HG03575 (cell line): Measurements from ENCODE around the gene FSCN2.

Experiments
- ATAC-seq: cut with Tn5 transposase; IDR thresholded peaks from one replicate; pipeline ENCODE4 v1.9.1; 2021; ENCODE audit not compliant: unreplicated experiment, insufficient number of reproducible peaks, low FRiP score; ENCODE audit errors: extremely low read depth

Gene FSCN2

GRCh38 chr17:81510785-81511553 is 17.2 kb upstream of the FSCN2 start:
- no peak for ATAC-seq

- ATAC-seq, result no peak
Observed at GRCh38 chr17:81511554-81511803, 16.7 kb upstream of the FSCN2 start.

DNA sequence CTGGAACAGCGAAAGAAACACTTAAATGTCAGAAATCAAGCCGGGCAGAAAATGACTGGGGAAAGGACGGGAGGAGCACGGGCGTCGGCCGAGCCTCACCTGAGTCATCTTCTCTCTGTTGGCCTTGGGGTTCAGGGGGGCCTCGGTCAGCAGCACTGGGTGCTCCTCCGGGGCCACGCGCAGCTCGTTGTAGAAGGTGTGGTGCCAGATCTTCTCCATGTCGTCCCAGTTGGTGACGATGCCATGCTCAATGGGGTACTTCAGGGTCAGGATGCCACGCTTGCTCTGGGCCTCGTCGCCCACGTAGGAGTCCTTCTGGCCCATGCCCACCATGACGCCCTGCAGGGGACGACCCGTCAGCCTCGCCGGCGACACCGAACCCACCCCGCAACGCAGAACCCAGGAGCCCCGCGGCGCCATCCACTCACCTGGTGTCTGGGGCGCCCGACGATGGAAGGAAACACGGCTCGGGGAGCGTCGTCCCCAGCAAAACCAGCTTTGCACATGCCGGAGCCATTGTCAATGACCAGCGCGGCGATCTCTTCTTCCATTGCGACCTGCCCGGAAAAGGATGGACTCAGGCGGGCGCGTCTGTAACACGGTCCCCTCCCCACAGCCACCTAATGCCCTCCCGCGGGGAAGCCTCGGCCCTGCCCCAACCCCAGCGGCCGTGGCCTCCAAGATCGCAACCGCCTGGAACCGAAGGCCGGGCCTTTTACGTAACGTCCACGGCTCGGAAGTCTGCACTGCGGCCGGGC is 16.2 kb upstream of the FSCN2 start:
- ATAC-seq, result no peak

GRCh38 chr17:81512562-81513371 is 15.4 kb upstream of the FSCN2 start, which contains the start of gene ACTG1:
ACTG1 (minus strand) TSS chr17:81512799; CDS start chr17:81512354, 445 bp downstream.
- ATAC-seq, result no peak

- no peak for ATAC-seq
Observed at GRCh38 chr17:81513372-81513752, 14.8 kb upstream of the FSCN2 start.

DNA sequence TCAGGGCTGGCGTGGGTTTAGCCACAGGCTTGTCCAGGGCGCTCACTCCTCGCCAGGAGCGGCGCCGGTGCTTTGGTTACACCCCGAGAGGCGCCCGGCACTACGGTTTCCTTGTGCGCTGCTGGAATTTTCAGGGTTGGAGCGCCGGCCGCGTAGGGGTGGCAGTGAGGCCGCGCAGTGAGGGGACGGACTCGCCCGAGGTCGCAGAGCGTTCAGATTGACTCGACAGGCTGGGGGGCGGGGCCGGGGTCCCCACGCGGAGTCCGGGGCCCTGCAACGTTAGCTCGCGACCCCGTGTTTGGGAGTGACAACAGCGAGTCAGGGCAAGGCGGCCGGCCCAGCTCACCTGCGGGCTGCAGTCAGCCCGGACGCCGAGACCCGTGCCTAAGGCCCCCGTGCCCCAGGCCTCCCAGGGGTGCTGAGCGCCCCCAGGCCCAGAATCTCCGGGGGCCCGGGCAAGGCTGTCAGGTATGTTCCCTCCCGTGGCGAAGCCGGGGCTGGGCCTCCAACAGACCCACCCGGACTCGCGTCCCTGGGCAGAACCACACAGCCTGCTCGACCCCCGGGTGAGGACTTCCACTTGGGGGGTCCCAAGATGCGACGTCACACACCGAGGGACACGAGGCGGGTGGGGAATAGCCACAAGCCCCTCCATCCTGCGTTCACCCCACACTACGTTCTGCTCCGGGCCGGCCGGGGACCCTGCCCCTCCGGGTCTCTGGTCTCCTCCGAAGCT is 14.3 kb upstream of the FSCN2 start:
- no peak for ATAC-seq

DNA sequence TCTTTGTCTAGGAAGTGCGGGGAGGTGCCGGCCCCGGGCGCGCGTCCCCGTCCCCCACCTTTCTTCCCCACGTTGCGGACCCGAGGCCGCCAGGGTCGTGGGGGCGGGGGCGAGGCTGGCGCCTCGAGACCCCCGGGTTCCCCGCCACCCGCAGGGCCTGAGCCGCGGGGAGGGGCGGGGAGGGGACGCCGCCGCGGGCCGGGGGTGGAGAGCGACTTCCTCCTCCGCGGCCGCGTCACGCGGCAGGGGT is 13.8 kb upstream of the FSCN2 start:
- ATAC-seq, result no peak

- ATAC-seq, result no peak
Observed at GRCh38 chr17:81514739-81515529, 13.2 kb upstream of the FSCN2 start.

DNA sequence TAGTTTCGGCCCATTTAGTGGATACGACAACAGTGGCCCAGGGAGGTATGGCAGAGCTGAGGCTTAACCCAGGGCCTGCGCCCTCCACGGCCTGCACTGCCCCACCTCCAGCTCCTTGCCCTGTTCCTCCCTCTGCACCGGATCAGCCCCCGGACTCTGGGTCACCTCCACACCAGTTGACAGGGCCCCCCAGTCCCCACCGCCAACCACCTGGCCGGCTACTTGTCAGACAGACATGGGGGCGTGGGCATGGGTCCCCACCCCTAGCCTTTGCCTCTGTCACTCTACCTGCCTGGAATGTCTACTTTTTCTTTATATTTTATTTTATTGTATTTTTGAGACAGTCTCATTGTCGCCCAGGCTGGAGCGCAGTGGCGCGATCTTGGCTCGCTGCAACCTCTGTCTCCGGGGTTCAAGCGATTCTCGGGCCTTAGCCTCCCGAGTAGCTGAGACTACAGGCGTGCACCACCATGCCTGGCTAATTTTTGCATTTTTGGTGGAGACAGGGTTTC is 12.6 kb upstream of the FSCN2 start:
- no peak for ATAC-seq

DNA sequence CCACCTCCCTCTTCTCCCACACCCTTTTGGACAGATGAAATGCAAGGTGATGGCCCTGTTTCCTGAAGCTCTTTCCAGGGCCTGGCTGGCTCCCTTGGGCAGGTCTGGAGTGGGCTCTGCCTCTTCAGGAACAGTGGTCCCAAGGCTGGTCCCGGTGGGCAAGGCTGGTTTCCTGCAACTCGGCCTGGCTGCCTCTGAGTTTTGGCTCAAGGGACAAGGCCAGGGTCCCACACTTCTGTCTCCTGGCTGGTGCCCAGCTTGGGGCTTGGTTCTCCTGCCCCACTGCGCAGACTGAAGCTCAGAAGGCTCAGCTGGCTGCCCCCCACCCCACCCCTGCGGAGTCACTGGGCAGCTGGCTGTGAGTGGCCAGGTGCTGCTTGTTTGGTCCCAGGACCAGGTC is 11.7 kb upstream of the FSCN2 start:
- no peak for ATAC-seq

DNA sequence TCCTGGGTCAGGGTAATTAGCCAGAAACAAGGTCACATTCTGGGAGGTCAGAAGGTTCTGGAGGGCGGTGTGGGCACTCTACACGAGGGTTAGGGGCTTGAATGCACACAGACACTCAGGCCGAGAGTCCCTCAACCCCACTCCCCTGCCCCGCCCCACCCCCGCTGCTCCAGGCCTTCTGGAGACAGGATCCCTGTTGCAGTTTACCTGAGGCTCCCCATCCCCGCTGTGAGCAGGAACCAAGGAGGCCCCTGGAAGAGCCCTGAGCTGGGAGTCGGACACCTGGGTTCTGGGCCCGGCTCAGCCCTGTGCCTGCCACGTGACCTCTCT is 11.2 kb upstream of the FSCN2 start:
- no peak for ATAC-seq

DNA sequence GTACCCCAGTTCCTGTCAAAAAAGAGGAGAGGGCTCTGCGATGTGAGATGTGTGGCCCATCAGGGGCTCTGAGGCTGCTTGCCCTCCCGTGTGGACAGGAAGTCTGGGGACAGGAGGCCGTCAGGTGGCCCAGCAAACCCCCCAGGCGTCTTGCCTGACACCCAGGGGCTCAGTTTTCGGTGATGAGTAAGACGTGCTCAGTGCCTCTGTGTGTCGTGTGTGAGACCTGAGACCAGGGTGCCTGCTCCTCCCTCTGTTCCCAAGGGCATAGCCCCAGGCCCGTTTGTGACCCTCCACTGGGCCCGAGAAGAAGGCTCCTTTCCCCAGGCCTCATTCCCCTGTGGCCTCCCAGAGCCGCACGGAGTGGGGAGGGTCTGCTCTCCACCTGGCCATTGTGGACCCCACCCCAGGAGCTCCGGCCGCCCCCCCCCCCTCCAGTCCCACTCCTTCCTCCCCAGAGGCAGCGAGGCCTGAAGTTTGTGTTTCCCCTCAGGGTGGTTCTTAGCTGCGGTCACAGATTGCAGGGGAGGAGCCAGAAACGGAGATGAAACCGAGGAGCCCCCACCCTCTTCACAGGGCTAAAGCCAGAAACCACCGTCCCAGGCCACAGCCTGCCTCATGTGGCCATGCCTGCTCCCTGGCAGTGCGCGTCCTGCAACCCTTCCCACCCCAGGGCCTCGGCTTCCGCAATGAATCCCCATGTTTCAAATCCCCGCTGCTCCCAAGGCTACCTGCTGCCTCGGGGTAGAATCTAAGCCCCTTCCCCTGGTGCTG is 10.7 kb upstream of the FSCN2 start:
- ATAC-seq, result no peak

DNA sequence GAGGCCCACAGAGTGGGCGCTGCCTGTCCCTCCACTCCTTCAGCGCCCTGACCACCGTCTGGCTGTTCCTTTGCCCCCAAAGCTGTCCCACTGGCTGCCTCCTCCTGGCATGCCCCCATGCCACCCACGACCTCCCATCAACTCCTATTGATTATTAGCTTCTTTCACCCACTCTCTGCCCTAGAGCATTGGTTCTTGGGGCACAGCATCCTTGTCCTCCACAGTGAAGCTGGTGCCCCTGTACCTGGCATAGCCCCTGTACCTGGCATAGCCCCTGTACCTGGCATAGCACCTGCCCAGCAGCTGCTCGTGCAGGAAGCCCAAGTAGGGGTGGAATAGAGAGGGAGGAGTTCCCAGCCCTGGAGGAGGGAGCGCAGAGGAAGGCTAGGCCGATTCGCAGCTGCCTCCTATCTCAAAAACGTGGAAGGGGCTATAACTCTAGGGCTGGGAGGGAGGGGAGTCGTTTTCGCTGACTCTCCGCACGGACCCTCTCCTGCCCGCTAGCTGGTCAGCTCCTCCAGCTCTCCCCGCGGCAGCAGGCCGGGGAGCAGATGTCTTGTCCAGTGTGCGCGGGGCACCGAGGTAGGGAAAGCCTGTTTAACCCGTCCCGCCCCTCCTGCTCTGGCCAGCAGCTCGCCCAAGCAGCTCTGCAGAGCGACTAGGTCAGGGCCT is 9.9 kb upstream of the FSCN2 start:
- no peak for ATAC-seq

- no peak for ATAC-seq
Observed at GRCh38 chr17:81518785-81519283, 9.3 kb upstream of the FSCN2 start.

DNA sequence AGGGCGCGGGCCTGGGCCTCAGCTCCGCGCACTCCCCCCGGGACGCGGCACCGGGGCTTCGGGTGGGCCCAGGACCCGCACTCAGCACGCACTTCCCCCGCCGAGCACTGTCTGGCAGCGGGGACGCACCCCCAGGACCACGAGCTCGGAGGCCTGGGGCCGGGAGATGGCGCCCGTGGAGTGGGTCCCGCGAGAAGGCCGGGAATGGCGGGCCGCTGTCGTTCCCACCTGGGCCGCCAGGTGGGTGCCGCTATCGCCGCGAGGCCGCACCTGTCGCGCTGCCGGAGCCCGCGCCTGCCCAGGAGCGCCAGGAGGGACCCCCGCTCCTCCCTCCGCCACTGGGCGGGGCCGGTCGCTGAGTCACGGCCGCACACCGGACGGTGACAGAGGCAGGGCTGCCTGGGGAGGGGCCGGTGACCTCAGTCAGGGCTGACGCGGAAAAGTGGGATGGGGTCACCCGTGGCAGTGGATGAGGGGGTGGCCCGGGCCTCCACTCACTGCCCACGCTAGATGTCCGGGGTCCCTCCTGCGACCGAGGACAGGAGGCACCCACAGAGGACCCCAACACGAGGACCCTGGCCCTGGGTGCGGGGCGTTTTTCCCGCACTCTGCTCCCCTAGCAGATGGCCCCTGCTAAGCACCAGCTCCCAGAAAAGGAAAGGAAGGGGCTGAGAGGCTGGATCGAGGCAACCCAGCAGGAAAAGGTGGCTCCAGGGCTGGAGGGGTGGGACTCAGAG is 8.7 kb upstream of the FSCN2 start:
- ATAC-seq, result no peak

GRCh38 chr17:81520021-81520901 is 7.9 kb upstream of the FSCN2 start:
- ATAC-seq, result no peak
